Measurements from ENCODE around the gene SPIB. TPM values are rescaled to one million over a fixed set of nuclear protein-coding genes. Genes with fewer than 3 reads are reported as not detected.

SPIB gene
- total RNA-seq, 1 donor: not detected

DNA sequence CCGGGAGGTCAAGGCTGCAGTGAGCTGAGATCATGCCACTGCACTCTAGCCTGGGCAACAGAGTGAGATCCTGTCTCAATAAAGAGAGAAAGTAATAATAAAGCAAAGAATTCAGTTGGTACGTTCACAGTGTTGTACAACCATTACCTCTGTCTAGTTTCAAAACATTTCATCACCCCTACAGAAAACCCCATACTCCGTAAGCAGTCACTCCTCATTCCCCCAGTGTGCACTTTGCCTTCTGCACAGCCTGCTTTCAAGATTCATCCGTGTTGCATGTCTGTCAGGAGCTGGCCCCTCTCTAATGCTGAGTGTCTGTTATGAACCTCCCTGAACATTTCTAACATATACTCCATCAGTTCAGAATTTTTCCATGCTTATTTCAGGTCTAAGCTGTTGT is 25.1 kb upstream of the SPIB start:
- H3K4me3 ChIP-seq (ENCODE audit: low read depth, low read length): no peak overlapping the region
- TF ChIP-seq, protein P1, sequence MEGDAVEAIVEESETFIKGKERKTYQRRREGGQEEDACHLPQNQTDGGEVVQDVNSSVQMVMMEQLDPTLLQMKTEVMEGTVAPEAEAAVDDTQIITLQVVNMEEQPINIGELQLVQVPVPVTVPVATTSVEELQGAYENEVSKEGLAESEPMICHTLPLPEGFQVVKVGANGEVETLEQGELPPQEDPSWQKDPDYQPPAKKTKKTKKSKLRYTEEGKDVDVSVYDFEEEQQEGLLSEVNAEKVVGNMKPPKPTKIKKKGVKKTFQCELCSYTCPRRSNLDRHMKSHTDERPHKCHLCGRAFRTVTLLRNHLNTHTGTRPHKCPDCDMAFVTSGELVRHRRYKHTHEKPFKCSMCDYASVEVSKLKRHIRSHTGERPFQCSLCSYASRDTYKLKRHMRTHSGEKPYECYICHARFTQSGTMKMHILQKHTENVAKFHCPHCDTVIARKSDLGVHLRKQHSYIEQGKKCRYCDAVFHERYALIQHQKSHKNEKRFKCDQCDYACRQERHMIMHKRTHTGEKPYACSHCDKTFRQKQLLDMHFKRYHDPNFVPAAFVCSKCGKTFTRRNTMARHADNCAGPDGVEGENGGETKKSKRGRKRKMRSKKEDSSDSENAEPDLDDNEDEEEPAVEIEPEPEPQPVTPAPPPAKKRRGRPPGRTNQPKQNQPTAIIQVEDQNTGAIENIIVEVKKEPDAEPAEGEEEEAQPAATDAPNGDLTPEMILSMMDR (IDR thresholded peaks at IDR 0.05; ENCODE audit: insufficient read depth, low read depth, low read length): no peak
- no peak for DNase-seq (ENCODE audit: low read depth)

DNA sequence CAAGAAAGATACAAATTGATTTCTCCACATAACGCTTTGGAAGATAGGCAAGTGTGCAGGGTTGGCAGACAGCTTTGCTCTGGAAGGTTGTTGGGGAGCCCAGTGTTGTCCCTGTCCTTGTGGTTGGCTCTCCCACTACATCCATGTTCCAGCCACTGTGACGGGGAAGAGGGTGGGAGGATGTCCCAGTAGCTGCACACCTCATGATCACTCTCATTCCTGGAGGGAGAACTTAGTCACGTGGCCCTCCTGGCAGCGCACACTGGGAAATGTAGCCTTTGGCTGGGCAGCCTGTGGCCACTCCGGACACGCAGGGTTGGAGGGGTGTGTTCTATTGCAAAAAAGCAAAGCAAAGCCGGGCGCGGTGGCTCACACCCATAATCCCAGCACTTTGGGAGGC is 24.7 kb upstream of the SPIB start:
- DNase-seq (ENCODE audit: low read depth): no peak
- TF ChIP-seq, protein P1 (IDR thresholded peaks at IDR 0.05; ENCODE audit: insufficient read depth, low read depth, low read length): no peak

DNA sequence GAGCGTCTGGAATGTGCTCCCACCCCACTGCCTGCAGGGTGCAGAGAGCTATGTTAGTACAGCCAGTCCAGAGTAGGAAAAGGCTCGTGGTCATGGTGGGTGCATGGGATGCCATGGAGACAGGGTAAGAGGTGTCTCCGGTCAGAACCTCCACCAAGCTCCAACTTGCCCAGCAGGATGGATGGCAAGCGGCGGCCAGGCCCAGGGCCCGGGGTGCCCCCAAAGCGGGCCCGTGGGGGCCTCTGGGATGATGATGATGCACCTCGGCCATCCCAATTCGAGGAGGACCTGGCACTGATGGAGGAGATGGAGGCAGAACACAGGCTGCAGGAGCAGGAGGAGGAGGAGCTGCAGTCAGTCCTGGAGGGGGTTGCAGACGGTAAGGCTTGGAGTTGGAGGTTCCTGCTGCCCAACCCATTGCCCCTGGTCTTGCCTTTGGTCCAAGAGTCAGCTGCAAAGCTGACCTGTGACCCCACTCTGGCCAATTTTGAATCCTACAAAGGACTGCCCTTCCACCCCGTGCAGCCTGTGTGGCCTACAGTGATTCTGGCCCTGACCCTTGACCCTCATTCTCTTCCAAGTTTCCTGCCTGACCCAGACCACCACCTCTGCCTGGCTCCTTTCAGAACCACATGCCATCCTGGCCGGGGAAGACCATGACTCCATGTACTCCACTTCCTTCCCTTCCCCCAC is 19.9 kb upstream of the SPIB start:
- H3K4me3 ChIP-seq (ENCODE audit: low read depth, low read length): no peak overlapping the region
- no peak for DNase-seq (ENCODE audit: low read depth)
- TF ChIP-seq, protein P1 (IDR thresholded peaks at IDR 0.05; ENCODE audit: insufficient read depth, low read depth, low read length): no peak

More for the DNA sequence above, 24.7 kb upstream of the SPIB start:
- H3K4me3 ChIP-seq (ENCODE audit: low read depth, low read length): no peak overlapping the region

DNA sequence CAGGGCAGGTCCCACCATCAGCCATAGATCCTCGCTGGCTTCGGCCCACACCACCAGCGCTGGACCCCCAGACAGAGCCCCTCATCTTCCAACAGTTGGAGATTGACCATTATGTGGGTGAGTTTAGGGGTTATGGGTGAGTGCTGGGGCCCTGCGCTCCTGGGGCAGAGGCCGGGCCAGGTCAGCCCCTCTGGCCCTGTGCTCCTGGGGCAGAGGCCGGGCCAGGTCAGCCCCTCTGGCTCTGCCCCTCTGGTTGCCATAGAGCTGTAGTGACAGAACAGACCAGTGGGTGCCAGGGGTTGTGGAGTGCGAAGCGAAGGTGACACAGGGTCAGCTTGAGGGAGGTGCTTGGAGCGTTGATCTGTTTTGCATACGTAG is 19.4 kb upstream of the SPIB start:
- H3K4me3 ChIP-seq (ENCODE audit: low read depth, low read length): no peak overlapping the region
- TF ChIP-seq, protein P1 (IDR thresholded peaks at IDR 0.05; ENCODE audit: insufficient read depth, low read depth, low read length): no peak
- DNase-seq (ENCODE audit: low read depth): no peak

DNA sequence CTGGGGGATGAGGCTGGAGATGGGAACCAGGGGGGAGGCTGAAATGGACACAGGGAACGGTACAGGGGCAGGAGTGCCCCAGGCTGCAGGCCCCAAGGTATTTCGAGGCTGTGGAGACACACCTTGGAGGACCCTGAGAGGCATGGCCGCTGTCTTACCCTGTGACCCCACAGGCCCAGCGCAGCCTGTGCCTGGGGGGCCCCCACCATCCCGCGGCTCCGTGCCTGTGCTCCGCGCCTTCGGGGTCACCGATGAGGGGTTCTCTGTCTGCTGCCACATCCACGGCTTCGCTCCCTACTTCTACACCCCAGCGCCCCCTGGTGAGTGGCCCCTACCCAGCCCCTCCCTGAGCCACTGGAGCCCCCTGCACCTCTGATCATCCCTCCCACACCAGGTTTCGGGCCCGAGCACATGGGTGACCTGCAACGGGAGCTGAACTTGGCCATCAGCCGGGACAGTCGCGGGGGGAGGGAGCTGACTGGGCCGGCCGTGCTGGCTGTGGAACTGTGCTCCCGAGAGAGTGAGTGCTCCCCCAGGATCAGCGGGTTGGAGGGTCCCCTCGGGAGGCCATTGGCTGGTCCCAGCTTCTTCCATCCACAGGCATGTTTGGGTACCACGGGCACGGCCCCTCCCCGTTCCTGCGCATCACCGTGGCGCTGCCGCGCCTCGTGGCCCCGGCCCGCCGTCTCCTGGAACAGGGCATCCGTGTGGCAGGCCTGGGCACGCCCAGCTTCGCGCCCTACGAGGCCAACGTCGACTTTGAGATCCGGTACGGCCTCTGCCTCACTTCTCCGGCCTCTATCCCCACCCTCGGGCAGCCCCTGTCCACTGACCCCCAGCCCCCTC is 16.9 kb upstream of the SPIB start:
- no peak overlapping the region for H3K4me3 ChIP-seq (ENCODE audit: low read depth, low read length)
- no peak for DNase-seq (ENCODE audit: low read depth)
- TF ChIP-seq, protein P1 (IDR thresholded peaks at IDR 0.05; ENCODE audit: insufficient read depth, low read depth, low read length): no peak

DNA sequence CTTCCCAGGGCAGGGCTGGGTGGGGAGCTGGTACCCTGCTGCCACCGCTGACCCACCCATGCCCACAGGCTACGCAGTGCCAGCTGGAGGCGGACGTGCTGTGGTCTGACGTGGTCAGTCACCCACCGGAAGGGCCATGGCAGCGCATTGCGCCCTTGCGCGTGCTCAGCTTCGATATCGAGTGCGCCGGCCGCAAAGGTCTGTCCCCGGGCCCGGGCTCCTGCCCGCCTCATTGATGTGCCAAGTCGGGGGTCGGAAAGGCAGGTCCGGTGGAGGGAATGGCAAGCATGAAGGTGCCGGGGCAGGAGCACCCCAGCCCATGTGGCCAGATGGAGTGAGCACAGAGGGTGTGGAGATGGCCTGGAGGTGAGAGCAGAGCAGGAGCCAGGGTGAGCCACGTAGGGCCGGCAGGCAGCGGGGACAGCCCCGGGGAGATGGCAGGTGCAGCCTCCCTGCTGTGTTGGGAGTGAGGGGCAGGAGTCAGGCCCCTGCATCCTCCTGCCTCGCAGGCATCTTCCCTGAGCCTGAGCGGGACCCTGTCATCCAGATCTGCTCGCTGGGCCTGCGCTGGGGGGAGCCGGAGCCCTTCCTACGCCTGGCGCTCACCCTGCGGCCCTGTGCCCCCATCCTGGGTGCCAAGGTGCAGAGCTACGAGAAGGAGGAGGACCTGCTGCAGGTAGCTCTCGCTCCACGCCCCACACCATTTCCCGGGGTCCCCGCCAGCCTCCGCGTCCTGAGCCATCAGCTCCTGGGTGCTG is 16.0 kb upstream of the SPIB start:
- H3K4me3 ChIP-seq (ENCODE audit: low read depth, low read length): no peak overlapping the region
- TF ChIP-seq, protein P1 (IDR thresholded peaks at IDR 0.05; ENCODE audit: insufficient read depth, low read depth, low read length): no peak
- no peak for DNase-seq (ENCODE audit: low read depth)

All from fibroblast of villous mesenchyme (primary cell).